NOMO-1 treated with DMSO at 0.1 percent for 48 hours (cell line): ENCODE results near the gene KIN.
"Not testable (repeated sequence)": the region's sequence is repeated elsewhere in the genome, so short reads cannot be mapped to it uniquely, and the experiment has no call there.

Experiments
- DNase-seq: peaks from one replicate; lab custom pipeline; 2025; ENCODE audit not compliant: unreplicated experiment; lab: John Stamatoyannopoulos, UW

Gene KIN

DNA sequence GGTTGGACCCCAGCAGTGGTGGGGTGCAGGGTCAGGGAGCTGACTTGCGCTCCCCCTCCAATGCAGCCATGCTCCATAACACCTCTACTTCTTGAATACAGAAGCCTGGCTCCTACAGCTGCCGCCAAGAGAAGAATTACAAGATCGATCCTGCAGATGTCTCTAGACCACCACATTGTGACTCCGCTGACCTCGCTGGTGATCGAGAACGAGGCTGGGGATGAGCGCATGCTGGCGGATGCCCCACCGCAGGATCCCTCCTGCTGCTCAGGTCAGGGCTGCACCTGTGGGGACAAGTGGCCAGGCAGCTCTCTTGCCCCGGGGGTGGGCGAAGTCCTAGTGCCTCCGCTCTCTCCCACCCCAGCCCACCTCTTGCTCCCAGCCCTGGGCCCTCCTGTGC is 53.0 kb downstream of the KIN start:
- no peak for DNase-seq

DNA sequence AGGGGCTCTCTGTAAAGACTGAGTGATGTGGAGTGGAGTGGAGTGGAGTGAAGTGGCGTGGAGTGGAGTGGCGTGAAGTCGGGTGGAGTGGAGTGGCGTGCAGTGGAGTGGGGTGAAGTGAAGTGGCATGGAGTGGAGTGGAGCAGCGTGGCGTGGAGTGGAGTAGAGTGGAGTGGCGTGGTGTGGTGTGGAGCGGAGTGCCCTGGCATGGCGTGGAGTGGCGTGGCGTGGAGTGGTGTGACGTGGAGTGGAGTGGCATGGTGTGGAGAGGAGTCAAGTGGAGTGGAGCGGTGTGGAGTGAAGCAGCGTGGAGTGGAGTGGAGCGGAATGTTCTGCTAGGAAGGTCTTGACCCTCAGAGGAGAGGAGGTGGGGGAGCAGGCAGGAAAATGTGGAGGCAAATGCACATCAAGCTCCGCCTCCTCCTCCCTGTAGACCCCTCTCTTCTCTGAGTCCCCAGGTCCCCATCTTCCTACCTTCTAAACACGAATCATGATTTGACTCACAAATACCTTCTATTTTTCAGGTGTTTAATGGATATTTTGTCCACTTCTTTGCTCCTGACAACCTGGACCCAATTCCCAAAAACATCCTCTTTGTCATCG is 64.8 kb downstream of the KIN start:
- no peak for DNase-seq

DNA sequence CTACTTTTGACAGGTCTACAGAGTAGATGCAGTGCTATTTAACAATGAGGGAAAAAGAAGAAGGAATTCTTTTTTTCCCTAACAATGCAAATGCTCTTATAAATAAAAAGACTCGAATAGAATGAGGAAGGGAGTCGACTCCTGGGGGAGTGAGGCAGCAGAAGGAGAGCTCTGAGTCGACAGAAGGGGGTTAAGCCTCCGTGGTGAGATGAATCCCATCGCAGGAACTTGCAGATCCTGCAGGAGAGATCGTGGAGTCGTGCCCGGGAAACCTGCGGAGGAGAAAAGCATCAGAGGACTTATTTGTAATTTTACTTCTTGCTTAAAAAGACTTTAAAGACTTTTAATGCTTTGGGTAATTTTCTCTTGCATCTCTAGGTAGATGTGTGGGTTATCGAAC is 67.3 kb downstream of the KIN start:
- DNase-seq: no peak

DNA sequence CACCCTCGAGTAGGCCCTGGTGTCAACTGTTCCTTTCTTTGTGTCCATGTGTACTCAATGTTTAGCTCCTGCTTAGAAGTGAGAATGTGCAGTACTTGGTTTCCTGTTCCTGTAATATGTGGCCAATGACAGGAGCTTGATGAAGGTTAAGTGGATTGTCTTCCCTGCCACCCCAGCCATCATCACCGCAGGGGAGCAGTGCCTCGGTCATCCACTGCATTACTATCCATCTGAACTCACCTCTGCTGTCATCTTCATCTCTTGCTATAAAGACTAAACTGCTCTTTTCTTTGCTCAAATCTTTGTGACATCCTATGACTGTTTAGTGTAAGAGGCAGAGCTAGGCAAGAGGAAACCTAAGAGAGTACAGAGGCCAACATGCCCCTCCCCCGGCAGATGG is 69.1 kb downstream of the KIN start:
- no peak for DNase-seq

DNA sequence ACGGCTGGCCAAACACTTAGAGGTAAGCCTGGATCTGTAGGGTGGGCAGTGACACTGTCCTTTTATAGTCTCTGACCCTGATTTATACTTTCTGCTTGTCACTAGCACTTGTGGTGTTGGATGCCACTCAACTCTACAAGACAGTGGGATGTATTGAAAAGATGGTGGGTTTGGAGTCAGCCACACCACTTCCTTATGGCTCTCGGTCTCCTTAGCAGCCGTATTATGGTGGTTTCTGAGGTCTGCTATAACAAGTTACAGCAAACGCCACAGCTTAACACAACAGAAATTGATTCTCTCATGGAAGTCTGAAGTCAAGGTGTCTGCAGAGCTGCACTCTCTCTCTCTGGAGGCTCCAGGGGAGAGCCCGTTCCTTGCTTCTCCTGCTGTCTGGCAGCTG is 70.0 kb downstream of the KIN start:
- DNase-seq: no peak

DNA sequence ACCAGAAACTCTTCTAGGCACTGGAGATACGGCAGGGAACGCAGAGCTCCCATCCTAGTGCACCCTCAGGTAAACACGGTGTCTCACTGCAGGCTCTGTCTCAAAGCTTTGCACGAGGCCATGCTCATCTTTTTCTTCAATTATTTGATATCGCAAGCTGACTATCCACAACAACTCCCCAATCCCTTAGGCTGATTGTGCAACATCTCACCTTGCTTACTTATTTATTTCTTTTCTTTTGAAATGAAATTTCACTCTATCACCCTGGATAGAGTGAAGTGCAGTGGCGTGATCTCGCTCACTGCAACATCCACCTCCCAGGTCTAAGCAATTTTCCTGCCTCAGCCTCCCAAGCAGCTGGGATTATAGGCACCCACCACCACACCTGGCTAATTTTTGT is 72.3 kb downstream of the KIN start:
- DNase-seq: no peak

DNA sequence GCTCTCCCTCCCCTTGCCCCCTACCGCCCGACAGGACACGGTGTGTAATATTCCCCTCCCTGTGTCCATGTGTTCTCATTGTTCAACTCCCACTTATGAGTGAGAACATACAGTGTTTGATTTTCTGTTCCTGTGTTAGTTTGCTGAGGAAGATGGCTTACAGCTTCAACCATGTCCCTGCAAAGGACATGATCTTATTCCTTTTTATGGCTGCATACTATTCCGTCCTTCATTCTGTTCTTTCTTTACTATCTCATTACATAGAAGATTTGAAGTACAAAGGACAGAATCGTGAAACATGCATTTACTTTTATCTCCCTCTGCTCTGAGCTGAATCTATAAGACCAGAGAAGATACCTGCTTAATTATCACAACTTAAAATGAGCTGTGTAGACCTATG is 76.7 kb downstream of the KIN start:
- DNase-seq: not testable (repeated sequence)

DNA sequence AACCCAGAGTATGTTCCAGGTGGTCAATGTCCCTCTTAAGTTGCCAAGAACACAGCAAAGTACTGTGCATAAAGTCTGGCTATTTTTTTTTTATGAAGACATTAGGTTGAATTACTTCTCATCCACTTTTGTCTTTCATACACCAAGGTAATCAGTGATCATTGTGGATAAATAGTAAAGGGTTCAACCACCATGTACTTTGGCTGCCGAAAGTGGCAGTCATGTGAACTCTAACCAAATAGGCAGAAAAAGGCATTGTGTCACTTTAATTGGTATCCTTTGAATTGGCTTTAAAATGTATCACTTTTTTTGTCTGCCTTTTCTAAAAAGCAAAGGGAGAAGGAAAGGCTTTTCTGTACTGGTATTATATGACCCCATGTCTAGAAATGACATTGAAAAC is 77.3 kb downstream of the KIN start:
- no peak for DNase-seq

DNA sequence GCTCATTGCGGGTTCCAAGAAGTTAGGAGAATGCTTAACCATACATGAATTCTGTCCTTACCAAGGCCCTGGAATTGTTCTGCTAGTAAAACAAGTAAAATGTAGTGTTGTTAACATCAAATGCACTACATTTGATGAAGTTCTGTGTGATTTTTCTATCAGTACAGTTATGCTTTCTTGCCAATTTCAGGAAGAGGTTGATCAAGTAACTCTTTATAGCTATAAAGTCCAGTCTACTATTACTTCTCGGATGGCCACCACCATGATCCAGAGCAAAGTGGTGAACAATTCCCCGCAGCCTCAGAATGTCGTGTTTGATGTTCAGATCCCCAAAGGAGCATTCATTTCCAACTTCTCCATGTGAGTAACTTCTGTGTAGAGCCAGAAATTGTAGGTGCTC is 79.0 kb downstream of the KIN start:
- no peak for DNase-seq

DNA sequence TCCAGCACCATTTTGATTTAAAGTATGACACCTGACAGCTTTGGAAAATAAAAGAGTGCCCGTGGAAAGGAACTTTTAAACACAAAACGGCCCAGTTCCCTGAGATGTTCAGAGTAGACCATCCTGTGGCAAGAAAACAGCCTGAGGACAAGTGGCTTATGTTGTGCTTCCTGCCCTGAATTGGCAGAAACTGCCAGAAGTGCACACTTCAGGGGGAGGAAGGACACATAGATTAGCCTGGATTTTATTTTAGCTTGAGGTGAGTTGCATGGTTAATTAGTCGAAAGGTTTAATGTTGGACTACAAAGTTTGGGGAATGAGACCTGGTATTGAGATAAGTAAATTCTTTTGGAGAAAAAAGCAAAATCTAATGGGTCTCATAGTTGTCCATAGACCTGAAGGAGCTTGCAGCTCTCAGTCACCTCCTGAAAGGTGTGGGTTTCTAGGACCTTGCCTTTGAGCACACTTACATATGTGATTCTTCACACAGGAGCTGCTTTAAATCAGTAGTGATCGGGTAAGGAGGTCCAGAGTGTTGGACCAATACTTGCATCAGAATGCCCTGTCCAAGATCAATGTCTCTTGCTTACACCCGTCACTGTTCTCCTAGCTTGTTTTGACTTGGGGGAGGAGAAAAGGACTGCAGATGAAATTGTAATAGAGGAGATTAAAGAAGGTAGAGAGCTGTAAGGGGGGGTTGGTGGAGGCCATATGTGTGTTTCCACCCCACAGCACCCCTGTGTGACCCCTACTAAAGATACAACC is 79.8 kb downstream of the KIN start:
- DNase-seq: no peak

DNA sequence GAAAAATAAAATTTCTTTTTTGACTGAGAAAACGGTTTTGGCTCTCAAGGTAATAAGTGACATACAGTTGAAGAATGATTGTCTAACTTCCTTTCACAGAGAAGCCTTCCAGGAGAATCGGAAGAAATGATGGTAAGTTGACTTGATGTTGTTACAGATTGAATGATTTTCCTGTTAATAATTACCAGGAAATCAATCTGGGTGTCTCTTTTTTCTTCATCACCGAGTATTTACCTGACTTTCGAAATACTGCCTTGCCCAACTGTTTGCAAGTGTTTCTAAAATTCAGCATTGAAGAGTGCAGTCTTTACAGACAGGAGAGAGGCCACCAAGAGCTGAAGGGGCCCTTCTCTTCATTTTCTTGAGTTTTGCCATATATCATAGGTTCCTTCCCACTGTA is 80.7 kb downstream of the KIN start:
- DNase-seq: no peak

DNA sequence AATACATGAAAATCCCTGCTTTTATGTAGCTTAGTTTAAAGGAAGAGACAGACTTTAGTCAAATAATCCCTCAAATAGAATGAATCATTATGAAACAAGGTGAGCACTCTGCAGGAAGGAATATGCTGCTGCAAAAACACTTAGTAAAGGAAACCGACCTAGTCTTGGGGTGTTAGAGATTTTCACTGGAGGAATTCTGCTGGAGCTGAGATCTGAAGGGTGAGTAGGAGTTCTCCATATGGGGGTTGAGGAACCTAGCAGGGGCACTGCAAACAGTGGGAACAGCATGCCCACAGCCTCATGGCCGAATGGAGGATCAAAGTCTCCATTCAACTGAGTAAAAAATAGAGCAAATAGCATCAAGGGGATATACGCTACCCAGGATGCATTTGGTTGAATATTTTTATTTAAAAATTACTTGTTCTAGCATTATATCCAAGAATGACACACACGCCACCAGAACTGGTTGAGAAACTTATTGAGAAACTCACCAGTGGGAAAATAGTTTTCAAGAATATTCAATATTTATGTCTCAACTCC is 81.2 kb downstream of the KIN start:
- DNase-seq: no peak

DNA sequence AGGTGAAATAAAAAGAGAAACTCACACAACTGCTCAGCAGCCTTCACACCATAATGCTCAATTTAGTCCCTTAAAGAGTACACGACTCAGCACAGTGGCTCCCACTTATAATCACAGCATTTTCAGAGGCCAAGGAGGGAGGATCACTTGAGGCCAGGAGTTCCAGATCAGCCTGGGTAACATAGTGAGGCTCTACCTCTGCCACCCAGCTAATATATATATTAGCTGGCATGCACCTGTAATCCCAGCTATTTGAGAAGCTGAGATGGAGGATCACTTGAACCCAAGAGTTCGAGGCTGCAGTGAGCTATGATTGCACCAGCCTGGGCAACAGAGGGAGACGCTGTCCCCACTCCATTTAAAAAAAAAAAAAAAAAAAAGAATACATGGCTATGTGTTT is 82.5 kb downstream of the KIN start:
- DNase-seq: no peak

DNA sequence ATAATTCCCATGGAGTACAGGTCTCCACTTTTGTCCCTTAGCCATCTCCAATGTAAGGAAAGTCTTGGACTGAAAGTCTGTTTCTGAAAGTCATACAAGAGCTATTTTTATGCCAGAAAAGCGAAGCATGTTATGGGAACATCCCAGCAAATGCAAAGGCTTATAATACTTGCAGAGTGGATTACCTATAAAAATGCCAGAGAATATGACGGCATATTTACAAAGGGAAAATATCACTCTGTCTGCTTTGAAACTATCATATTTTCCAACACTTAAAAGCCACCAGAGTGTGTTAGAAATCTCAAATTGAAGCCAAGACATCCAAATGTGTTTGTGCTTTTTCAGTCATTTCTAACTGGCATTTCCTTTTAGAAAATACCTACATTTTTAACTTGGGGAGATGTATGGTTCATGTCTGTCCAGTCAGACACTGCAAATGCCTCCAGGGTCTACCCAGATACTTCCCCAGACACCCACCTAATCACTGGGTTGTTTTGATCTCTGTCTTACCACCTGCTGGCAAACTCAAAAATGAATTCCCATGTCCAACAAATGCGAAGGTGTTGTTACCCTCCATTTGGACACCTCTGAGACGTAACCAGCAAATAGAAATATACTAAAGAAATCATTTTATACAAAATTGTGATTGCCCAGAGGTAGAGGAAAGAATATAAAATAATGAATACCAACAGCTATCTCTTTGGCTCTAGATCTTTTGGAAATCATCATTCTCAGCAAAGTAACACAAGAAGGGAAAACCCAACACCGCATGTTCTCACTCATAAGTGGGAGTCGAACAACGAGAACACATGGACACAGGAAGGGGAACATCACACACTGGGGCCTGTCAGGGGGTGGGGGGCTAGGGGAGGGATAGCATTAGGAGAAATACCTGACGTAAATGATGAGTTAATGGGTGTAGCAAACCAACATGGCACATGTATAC is 83.4 kb downstream of the KIN start:
- no peak for DNase-seq

DNA sequence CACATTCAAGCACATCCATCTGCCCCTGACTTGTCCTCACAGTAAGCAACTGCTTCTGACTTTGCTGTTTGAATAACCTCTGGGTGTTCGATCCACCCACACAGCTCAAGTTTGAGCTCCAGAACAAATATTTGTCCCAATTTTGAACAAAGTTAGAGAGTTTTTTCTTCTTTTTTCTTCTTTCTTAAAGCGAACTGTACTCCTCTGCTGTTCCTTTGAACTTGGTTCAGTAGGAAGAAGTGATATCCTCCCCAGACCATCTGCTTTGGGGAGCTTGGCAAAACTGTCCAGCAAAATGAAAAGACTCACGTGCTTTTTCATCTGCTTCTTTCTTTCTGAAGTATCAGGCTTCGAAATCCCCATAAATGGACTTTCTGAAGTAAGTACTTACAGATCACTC is 84.7 kb downstream of the KIN start, which contains the start of gene ITIH2:
Gene ITIH2, plus strand, starts transcription at position 177 of the 400 bp plus-strand sequence. Its CDS starts 119 bp downstream, at position 296.
- DNase-seq: no peak

DNA sequence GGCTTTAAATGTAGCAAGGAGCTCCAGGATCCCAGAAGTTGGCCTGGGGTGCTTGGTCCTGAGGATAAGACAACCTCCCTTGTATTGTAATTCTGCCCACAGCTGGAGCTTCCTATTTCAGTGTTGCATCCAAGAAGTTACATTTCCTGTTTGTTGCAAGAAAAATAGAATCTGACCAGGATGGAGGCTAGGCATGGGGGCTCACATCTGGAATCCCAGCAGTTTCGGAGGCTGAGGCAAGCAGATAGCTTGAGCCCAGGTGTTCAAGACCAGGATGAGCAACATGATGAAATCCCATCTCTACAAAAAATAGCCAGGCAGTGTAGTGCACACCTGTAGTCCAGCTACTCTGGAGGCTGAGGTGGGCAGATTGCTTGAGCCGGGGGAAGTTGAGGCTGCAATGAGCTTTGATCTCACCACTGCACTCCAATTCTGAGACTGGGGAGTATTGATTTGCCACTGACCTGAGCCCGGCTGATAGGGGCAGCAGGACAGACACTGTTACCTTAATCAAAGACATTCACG is 85.4 kb downstream of the KIN start:
- no peak for DNase-seq

DNA sequence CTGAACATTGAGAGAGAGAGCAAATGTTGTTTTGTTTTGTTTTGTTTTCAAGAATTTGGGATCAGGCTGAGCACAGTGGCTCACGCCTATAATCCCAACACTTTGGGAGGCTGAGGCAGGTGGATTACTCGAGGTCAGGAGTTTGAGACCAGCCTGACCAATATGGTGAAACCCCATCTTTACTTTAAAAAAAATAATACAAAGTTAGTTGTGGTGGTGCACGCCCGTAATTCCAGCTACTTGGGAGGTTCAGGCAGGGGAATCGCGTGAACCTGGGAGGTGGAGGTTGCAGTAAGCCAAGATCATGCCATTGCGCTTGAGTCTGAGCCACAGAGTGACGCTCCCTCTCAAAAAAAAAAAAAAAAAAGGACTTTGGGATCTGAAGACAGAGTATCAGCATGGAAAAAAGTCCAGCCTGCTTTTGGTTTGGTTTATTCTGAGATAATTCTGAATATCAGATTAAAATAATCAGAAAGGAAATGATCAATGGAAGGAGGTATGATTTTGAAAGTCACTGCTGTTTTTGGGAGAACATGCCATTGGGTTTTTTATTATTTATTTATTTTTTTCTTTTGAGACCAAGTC is 86.5 kb downstream of the KIN start:
- no peak for DNase-seq
